ENCODE measurements around the gene SMCO2.

Gene SMCO2

GRCh38 chr12:27545665-27546064 is 99.1 kb downstream of the SMCO2 start:
- TF ChIP-seq, protein P1, sequence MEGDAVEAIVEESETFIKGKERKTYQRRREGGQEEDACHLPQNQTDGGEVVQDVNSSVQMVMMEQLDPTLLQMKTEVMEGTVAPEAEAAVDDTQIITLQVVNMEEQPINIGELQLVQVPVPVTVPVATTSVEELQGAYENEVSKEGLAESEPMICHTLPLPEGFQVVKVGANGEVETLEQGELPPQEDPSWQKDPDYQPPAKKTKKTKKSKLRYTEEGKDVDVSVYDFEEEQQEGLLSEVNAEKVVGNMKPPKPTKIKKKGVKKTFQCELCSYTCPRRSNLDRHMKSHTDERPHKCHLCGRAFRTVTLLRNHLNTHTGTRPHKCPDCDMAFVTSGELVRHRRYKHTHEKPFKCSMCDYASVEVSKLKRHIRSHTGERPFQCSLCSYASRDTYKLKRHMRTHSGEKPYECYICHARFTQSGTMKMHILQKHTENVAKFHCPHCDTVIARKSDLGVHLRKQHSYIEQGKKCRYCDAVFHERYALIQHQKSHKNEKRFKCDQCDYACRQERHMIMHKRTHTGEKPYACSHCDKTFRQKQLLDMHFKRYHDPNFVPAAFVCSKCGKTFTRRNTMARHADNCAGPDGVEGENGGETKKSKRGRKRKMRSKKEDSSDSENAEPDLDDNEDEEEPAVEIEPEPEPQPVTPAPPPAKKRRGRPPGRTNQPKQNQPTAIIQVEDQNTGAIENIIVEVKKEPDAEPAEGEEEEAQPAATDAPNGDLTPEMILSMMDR (IDR thresholded peaks at IDR 0.05; ENCODE audit: borderline replicate concordance, insufficient read depth, low read depth, low read length): no peak
- no peak overlapping the region for H3K4me3 ChIP-seq (ENCODE audit: low read depth, low read length)

DNA sequence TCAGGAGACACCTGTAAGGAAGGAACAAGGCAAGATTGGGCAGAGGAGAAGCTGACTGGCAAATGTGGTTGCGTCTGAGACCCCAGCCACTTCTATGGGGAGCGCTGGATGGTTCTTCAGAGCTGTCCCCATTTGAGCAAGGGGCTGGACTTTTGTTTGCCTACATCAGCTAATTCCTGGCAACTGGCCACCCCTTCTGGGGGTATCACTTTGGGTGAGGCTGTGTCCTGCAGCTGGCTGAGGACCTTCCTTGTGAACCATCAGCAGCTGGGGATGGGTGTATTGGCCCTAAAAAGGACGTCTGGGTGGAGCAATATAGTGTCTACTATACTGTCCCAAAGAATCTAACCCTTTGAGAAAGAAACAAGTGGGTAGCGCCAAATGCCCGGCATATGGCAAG is 101.1 kb downstream of the SMCO2 start:
- TF ChIP-seq, protein P1 (IDR thresholded peaks at IDR 0.05; ENCODE audit: borderline replicate concordance, insufficient read depth, low read depth, low read length): no peak
- H3K4me3 ChIP-seq (ENCODE audit: low read depth, low read length): no peak overlapping the region

- TF ChIP-seq, protein P1 (IDR thresholded peaks at IDR 0.05; ENCODE audit: borderline replicate concordance, insufficient read depth, low read depth, low read length): no peak
- H3K4me3 ChIP-seq (ENCODE audit: low read depth, low read length): no peak overlapping the region
Measured at GRCh38 chr12:27548301-27549199, 102.0 kb downstream of the SMCO2 start.

GRCh38 chr12:27549236-27549800 is 102.8 kb downstream of the SMCO2 start:
- TF ChIP-seq, protein P1 (IDR thresholded peaks at IDR 0.05; ENCODE audit: borderline replicate concordance, insufficient read depth, low read depth, low read length): no peak
- H3K4me3 ChIP-seq (ENCODE audit: low read depth, low read length): no peak overlapping the region

DNA sequence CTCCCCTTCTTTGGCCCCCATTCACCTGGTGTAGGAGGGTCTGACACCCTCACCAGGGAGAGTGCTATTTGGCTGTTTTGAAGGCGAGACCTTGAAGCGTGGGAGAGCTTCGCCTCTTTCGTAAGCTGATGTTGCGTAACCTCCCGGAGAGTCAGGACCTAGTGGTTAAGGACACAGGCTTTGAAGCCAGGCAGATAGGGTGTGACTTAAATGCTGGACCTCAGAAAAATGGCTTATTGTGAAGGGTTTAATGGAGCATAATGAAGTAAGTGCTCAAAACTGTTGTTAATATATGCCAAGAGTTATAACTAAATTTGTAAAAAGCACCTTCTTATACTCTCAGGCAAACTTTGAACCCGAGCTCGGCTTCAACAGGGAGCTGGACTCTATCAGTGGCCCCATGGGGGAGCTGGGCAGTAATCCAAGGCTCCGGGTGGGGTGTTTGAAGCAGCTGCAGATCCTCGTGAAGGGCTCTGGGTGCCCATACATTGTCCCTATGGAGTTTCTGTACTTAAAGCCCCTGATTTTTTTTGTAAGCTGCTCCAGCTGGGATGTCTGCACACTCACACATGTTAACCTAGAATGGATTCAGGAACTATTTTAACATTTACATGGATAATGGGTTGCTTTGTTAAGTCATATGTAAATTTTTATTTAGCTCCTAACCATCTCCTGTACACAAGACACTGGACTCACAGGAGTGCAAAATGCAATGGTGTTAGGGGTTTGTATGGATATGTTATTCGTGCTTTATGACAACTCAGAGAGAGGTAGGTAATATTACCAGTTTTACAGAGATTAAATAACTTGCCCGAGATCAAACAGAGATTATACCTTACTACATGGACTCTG is 103.5 kb downstream of the SMCO2 start:
- TF ChIP-seq, protein P1 (IDR thresholded peaks at IDR 0.05; ENCODE audit: borderline replicate concordance, insufficient read depth, low read depth, low read length): no peak
- H3K4me3 ChIP-seq (ENCODE audit: low read depth, low read length): no peak overlapping the region

- no peak overlapping the region for H3K4me3 ChIP-seq (ENCODE audit: low read depth, low read length)
- TF ChIP-seq, protein P1 (IDR thresholded peaks at IDR 0.05; ENCODE audit: borderline replicate concordance, insufficient read depth, low read depth, low read length): no peak
Measured at GRCh38 chr12:27550653-27550975, 104.1 kb downstream of the SMCO2 start.

All from GM12875 (cell line).